Karpas-422 (cell line): Measurements from ENCODE around the gene OSCP1. TPM values are rescaled to one million over a fixed set of nuclear protein-coding genes. Genes with fewer than 3 reads are reported as not detected.

ENCODE experiments used
- DNase-seq: peaks from one replicate; pipeline ENCODE4 v3.0.0-alpha.2; 2015
- H2AFZ ChIP-seq: fragments of 200-600 bp; sonication (generic); 2 replicates; pipeline ENCODE4 v1.6.1; 2014; ENCODE audit warnings: antibody characterized with exemption, low read length, mixed read lengths
- H3K27ac ChIP-seq: fragments of 200-600 bp; sonication (generic); 2 replicates; pipeline ENCODE4 v1.5.1; 2014; ENCODE audit warnings: mild to moderate bottlenecking, low read length, moderate library complexity
- H3K27me3 ChIP-seq: fragments of 200-600 bp; sonication (generic); 2 replicates; pipeline ENCODE4 v1.6.1; 2014; ENCODE audit warnings: low read length, mixed read lengths
- H3K36me3 ChIP-seq: fragments of 200-600 bp; sonication (generic); 2 replicates; pipeline ENCODE4 v1.6.1; 2014; ENCODE audit warnings: low read length, mixed read lengths; ENCODE audit not compliant: insufficient read depth
- H3K4me1 ChIP-seq: fragments of 200-600 bp; sonication (generic); 2 replicates; pipeline ENCODE4 v1.6.1; 2014; ENCODE audit warnings: mild to moderate bottlenecking, low read length, mixed read lengths
- H3K4me2 ChIP-seq: fragments of 200-600 bp; sonication (generic); 2 replicates; pipeline ENCODE4 v1.6.1; 2014; ENCODE audit warnings: low read length, low read depth, mild to moderate bottlenecking; ENCODE audit not compliant: poor library complexity, severe bottlenecking
- H3K4me3 ChIP-seq: fragments of 200-600 bp; sonication (generic); 2 replicates; pipeline ENCODE4 v1.5.1; 2014; ENCODE audit warnings: mild to moderate bottlenecking, antibody characterized with exemption, low read length, mixed read lengths
- H3K79me2 ChIP-seq: fragments of 200-600 bp; sonication (generic); 2 replicates; pipeline ENCODE4 v1.6.1; 2014; ENCODE audit warnings: mild to moderate bottlenecking, low read length, mixed read lengths
- H3K9ac ChIP-seq: fragments of 200-600 bp; sonication (generic); 2 replicates; pipeline ENCODE4 v1.6.0; 2014; ENCODE audit warnings: low read length
- H3K9me2 ChIP-seq: fragments of 200-600 bp; sonication (generic), shearing (Covaris generic); replicated peaks from 2 replicates; pipeline ENCODE4 v1.6.0; 2014; ENCODE audit warnings: mild to moderate bottlenecking, low read length, moderate library complexity; ENCODE audit not compliant: insufficient read depth
- H3K9me3 ChIP-seq: fragments of 300-700, 200-600 bp; sonication (generic); 2 replicates; pipeline ENCODE4 v1.6.1; 2014; ENCODE audit warnings: low read length, mixed read lengths
- H4K20me1 ChIP-seq: fragments of 200-600 bp; sonication (generic); 2 replicates; pipeline ENCODE4 v1.6.1; 2014; ENCODE audit warnings: mild to moderate bottlenecking, antibody characterized with exemption, low read length, low read depth; ENCODE audit not compliant: insufficient read depth
- total RNA-seq: library from RNA; depleted of rRNA; stranded (reverse); fragments of >200 nt; shearing (Covaris generic); gene quantifications from 2 replicates; pipeline ENCODE4 v1.2.3, GENCODE V29; 2014; ENCODE audit warnings: low replicate concordance

Gene OSCP1
- total RNA-seq, 1 experiment from 2014 or later = 15.0 TPM

DNA sequence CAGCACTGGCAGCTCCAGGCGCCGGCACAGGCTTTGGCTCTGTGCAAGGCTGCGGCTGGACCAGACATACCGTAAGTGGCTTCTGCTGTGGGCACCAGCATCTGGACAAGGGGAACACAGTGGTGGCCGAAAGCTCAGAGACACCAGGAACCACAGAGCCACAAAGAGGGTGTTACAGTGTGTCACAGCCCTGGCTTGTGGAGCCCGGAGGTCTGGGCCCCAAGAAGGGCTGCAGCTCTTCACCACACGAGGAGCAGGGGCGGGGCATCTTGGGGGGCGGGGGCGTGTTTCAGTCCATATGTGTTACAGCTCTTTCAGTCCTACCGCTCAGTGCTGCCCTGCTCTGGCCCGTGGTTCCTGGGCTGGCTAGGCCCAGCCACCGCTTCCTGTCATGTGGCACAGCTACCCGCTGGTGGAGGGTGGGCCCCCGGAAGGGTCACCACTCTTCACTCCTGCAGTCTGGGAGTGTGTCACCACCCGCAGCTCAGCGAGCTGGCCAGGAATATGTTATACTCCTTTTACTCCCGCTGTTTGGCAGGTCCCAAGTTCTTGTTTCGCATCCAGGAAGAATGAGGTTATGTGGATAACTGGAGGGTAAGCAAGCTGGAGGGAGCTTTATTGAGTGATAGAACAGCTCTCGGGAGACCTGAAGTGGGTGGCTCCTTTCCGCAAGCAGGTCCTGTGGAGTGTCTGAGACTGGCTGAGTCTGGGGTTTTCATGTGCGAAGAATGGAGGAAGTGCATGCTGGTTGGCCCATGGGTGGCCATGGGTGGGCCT lies 49.2 kb downstream of the OSCP1 start:
- Histone ChIP-seq H3K9ac (peak overlapping the region; percentile 84), H3K4me1 (peaks cover 43% of the 10 kb centered on the region), H2AFZ (0 out of 2 replicates have a peak overlapping the region, but pooled peaks have one; percentile 55), H3K36me3 (no peaks in the 10 kb centered on the region), H4K20me1 (no peaks in the 10 kb centered on the region), H3K27me3 (no peaks in the 10 kb centered on the region), H3K9me3 (no peaks in the 10 kb centered on the region), H3K9me2 (no peaks in the 10 kb centered on the region), H3K4me3 (peak overlapping the region; percentile 83), H3K4me2 (peak overlapping the region; percentile 88), H3K79me2 (peaks cover 33% of the 10 kb centered on the region), H3K27ac (peak overlapping the region; percentile 87)
- peak; percentile 97 for DNase-seq

DNA sequence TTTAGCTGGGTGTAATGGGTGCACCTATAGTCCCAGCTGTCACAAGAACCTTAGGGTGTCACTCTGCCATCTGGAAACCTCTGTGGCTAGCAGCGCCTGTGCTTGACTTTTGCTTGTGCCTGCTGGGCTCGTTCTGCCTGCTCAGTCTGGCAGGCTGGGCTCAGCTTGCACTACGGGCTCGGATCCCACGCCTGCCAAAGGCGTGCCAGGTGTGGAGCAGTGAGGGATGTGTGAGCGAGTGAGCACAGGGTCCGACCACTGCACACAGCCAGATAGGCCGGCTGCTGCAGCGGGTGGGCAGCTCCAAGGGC lies 49.8 kb downstream of the OSCP1 start:
- H4K20me1 ChIP-seq = no peaks in the 10 kb centered on the region
- H3K9ac ChIP-seq = peak overlapping the region; percentile 84
- H2AFZ ChIP-seq = no peak overlapping the region
- H3K9me3 ChIP-seq = no peaks in the 10 kb centered on the region
- no peaks in the 10 kb centered on the region for H3K9me2 ChIP-seq
- peak overlapping the region; percentile 88 for H3K4me2 ChIP-seq
- DNase-seq = no peak
- no peaks in the 10 kb centered on the region for H3K36me3 ChIP-seq
- H3K27me3 ChIP-seq = no peaks in the 10 kb centered on the region
- H3K79me2 ChIP-seq = peaks cover 38% of the 10 kb centered on the region
- peaks cover 44% of the 10 kb centered on the region for H3K4me1 ChIP-seq
- peak overlapping the region; percentile 83 for H3K4me3 ChIP-seq
- H3K27ac ChIP-seq = peak overlapping the region; percentile 63

DNA sequence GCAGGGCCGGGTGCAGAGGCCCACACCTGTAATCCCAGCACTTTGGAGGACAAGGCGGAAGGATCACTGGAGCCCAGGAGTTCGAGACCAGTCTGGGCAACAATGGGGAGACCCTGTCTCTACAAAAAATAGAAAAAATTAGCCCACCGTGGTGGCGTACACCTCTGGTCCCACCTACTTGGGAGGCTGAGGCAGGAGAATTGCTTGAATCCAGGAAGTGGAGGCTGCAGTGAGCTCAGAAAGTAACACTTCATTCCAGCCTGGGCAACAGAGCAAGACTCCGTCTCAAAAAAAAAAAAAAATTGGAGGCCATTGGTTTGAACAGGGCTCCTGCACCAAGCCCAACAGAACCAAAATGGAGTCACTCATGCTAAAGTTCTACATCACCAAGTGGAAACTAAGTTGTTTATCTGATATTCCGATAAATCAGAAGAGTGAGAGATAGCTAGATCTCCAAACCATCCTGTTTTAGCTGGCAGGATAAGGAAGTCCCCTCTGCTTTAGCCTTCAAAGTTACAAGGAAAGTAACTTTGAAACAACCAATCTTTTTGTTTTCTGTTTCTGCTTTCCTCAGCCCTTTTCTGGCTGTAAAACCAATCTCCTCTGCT lies 51.8 kb downstream of the OSCP1 start:
- H4K20me1 ChIP-seq = no peaks in the 10 kb centered on the region
- H3K27me3 ChIP-seq = no peaks in the 10 kb centered on the region
- H3K9me3 ChIP-seq = no peaks in the 10 kb centered on the region
- H3K36me3 ChIP-seq = peaks cover 6% of the 10 kb centered on the region; the same call in 1 of the 2 replicates
- H3K4me3 ChIP-seq = peak overlapping the region; percentile 92
- peak overlapping the region; percentile 92 for H3K9ac ChIP-seq
- no peaks in the 10 kb centered on the region for H3K9me2 ChIP-seq
- H3K4me2 ChIP-seq = peak overlapping the region; percentile 96
- no peak for DNase-seq
- peaks cover 44% of the 10 kb centered on the region for H3K4me1 ChIP-seq
- peaks cover 54% of the 10 kb centered on the region for H3K79me2 ChIP-seq
- H2AFZ ChIP-seq = peak overlapping the region; percentile 51
- H3K27ac ChIP-seq = peak overlapping the region; percentile 58

DNA sequence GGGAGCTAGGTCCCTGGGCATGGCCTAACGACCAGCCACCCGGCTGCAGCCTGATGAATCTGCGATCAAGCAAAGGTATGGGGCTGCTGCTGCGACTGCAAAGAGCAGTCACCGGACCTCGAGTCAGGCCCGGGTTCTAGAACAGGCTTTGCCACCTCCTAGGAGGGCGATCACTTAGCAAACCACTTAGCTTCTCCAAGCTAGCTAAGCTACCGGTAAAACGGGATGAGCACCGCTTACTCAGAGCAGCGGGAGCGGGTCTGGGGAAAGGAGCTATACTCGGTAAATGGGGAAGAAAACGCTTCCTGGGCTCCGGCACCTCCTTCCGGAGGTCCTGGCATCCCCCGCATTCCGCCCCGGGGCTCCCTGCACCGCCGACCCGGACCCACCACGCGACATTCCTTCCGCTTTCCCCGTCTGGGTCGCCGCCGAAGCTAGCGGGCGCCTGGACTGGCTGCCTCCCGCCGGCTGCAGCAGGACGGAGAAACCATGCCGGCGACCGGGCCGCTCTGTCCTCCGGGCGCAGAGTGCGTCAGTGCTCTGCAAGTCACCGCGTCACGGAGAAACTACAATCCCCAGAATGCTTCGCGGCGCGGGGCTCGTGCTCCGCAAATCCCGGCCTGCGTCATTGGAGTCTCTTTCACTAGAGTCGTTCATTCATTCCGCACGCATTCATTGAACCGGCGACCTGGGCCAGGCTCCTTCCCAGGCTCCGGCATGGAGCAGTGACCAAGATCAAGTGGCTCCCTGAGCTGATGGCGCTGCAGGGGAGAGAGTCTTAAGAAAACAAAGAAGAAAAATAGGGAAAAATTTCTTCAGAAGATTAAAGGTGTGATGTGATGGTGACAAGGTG lies 52.6 kb downstream of the OSCP1 start, which contains the start of gene LSM10:
LSM10 (minus strand) TSS at position 531 of the 853 bp plus-strand sequence. CDS start 3,779 bp downstream, outside the sequence.
- DNase-seq = peak; percentile 97
- H3K9ac ChIP-seq = peak within 1 kb of the TSS; percentile 92
- H3K27me3 ChIP-seq = no peaks in the 10 kb centered on the region
- peaks cover 62% of the 10 kb centered on the region for H3K79me2 ChIP-seq
- H4K20me1 ChIP-seq = no peaks in the 10 kb centered on the region
- H3K4me1 ChIP-seq = peaks cover 52% of the 10 kb centered on the region
- peak within 1 kb of the TSS; percentile 92 for H3K4me3 ChIP-seq
- peaks cover 12% of the 10 kb centered on the region; the same call in 1 of the 2 replicates for H3K36me3 ChIP-seq
- H3K27ac ChIP-seq = peak within 1 kb of the TSS; percentile 58
- peak within 1 kb of the TSS; percentile 96 for H3K4me2 ChIP-seq
- no peaks in the 10 kb centered on the region for H3K9me3 ChIP-seq
- H3K9me2 ChIP-seq = no peaks in the 10 kb centered on the region
- H2AFZ ChIP-seq = peak within 1 kb of the TSS; percentile 51

DNA sequence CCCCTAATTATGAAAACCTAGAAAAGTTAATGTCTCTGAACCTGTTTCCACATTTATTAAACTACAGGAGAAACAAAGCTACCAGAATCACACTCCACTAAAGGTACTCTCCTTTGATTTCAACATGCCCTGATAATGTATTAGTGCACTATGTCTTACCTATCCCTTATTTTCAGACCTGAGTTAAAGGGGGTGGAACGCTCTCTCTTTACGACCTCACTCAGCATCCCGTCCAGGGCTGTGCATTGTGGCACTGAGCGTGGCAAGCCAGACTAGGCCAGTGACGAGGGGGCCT lies 53.2 kb downstream of the OSCP1 start:
- peak overlapping the region; percentile 47 for H2AFZ ChIP-seq
- peak overlapping the region; percentile 92 for H3K4me3 ChIP-seq
- H3K9me3 ChIP-seq = no peaks in the 10 kb centered on the region
- peaks cover 58% of the 10 kb centered on the region for H3K79me2 ChIP-seq
- no peak for DNase-seq
- peaks cover 52% of the 10 kb centered on the region for H3K4me1 ChIP-seq
- H3K9me2 ChIP-seq = no peaks in the 10 kb centered on the region
- H3K4me2 ChIP-seq = peak overlapping the region; percentile 96
- peaks cover 12% of the 10 kb centered on the region; the same call in 1 of the 2 replicates for H3K36me3 ChIP-seq
- no peaks in the 10 kb centered on the region for H3K27me3 ChIP-seq
- peak overlapping the region; percentile 38; the same call in 1 of the 2 replicates for H3K27ac ChIP-seq
- peak overlapping the region; percentile 92 for H3K9ac ChIP-seq
- H4K20me1 ChIP-seq = no peaks in the 10 kb centered on the region

DNA sequence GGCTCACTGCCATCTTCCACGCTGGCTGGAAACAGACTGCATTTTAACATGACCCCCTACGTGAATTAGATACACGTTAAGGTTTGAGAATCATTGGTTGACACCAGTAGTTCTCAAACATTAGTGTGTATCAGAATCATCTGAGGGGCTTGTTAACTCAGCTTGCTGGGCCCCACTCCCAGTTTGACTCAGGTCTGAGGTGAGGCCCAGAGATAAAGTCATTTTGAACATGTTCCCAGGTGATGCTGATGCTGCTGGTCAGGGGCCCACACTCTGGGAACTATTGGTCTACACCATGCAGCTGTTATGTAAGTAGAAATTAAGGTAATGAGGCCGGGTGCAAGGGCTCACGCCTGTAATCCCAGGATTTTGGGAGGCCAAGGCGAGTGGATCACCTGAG lies 53.9 kb downstream of the OSCP1 start:
- Histone ChIP-seq H3K9me2 (no peaks in the 10 kb centered on the region), H3K4me1 (peaks cover 53% of the 10 kb centered on the region), H3K27me3 (no peaks in the 10 kb centered on the region), H3K27ac (no peak overlapping the region), H4K20me1 (no peaks in the 10 kb centered on the region), H2AFZ (no peak overlapping the region), H3K9ac (peak overlapping the region; percentile 92), H3K9me3 (no peaks in the 10 kb centered on the region), H3K4me3 (peak overlapping the region; percentile 92), H3K79me2 (peaks cover 54% of the 10 kb centered on the region), H3K4me2 (peak overlapping the region; percentile 96), H3K36me3 (peaks cover 12% of the 10 kb centered on the region; the same call in 1 of the 2 replicates)
- no peak for DNase-seq

DNA sequence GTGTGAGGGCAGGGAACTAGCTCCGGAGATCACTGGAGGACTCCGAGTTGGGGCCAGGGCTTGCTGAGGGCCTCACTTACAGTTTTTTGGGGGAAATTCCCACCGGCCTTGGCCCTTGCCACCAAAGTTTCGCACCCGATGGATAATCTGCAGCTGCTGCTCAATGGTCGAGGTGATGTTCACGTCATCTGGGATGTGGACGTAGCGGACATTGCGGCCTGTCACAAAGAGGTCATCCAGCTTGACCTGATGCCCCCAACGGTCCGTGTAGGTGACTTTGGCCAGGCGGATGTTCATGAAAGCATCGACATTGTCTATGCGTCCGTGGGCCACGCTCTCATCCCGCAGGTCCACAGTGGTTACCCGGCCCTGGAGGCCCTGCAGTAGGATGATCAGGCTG lies 56.6 kb downstream of the OSCP1 start:
- H3K9me2 ChIP-seq = no peaks in the 10 kb centered on the region
- no peak overlapping the region for H2AFZ ChIP-seq
- H3K27me3 ChIP-seq = no peaks in the 10 kb centered on the region
- no peak overlapping the region for H3K4me3 ChIP-seq
- H3K9me3 ChIP-seq = no peaks in the 10 kb centered on the region
- no peak overlapping the region for H3K27ac ChIP-seq
- H3K4me1 ChIP-seq = peaks cover 62% of the 10 kb centered on the region
- H3K79me2 ChIP-seq = peaks cover 54% of the 10 kb centered on the region
- peaks cover 17% of the 10 kb centered on the region; the same call in 1 of the 2 replicates for H3K36me3 ChIP-seq
- DNase-seq = no peak
- no peaks in the 10 kb centered on the region for H4K20me1 ChIP-seq
- no peak overlapping the region for H3K9ac ChIP-seq
- H3K4me2 ChIP-seq = no peak overlapping the region

DNA sequence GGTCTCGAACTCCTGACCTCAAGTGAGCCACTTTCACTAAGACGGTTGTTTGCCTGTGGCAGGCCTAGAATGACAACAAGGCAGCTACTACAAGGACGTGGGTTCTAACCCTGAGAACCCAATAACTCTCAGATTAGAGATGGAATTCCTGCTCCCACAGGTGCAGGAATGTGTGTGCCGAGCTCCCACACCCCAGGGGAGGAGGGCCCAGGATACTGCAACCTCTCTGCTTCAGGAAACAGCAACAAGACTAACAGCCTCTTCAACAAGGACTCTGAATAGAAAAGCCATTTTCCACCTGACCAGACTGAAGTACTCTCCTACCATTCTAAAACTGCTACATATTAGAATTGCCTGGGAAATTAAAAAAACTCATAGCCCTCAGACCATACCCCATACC lies 57.4 kb downstream of the OSCP1 start:
- Histone ChIP-seq H3K4me1 (peaks cover 61% of the 10 kb centered on the region), H3K27me3 (no peaks in the 10 kb centered on the region), H4K20me1 (no peaks in the 10 kb centered on the region), H3K9me2 (no peaks in the 10 kb centered on the region), H3K4me2 (no peak overlapping the region), H3K27ac (no peak overlapping the region), H3K36me3 (peaks cover 17% of the 10 kb centered on the region; the same call in 1 of the 2 replicates), H3K79me2 (peaks cover 48% of the 10 kb centered on the region), H3K9me3 (no peaks in the 10 kb centered on the region), H3K4me3 (no peak overlapping the region), H2AFZ (no peak overlapping the region), H3K9ac (no peak overlapping the region)
- no peak for DNase-seq
